ELF-1 (cell line): Measurements from ENCODE around the gene LMAN2L.

ENCODE experiments used
- DNase-seq: peaks from one replicate; pipeline ENCODE4 v3.0.0-alpha.2; 2016; ENCODE audit warnings: low read depth, low spot score

The LMAN2L gene

GRCh38 chr2:96739633-96740428 is at the start of gene LMAN2L:
LMAN2L (minus strand) TSS chr2:96740064; CDS start chr2:96740040, 24 bp downstream.
- DNase-seq = peak; percentile 98

DNA sequence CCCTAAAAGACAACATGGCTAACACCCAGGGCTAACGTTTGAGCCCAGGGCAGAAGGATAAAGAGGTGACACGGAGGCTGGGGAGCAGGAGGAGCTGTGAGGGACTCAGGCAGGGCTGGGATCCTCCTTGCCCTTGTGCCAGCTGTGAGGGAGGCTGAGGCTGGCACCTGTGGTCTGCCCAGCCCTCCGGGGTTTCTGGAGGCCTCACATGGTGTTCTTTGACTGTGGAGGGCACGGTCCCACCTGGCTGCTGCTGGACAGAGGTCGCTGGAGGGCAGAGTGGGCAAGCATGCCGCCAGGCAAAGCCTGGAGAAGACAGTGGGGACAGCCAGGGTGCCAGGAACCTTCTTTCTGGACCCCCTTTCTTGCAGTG is 49.4 kb upstream of the LMAN2L start:
- DNase-seq = no peak

- peak; percentile 55 for DNase-seq
Observed at GRCh38 chr2:96788442-96789244, 48.8 kb upstream of the LMAN2L start.

GRCh38 chr2:96787411-96787810 is 47.5 kb upstream of the LMAN2L start:
- DNase-seq = no peak

- no peak for DNase-seq
Observed at GRCh38 chr2:96783388-96783787, 43.5 kb upstream of the LMAN2L start.

GRCh38 chr2:96775160-96775559 is 35.3 kb upstream of the LMAN2L start:
- no peak for DNase-seq

GRCh38 chr2:96773922-96774321 is 34.1 kb upstream of the LMAN2L start:
- DNase-seq = no peak

GRCh38 chr2:96772903-96773671 is 33.2 kb upstream of the LMAN2L start:
- DNase-seq = no peak

GRCh38 chr2:96771796-96772618 is 32.1 kb upstream of the LMAN2L start:
- DNase-seq = peak; percentile 90

- DNase-seq = no peak
Observed at GRCh38 chr2:96770442-96771202, 30.8 kb upstream of the LMAN2L start.

GRCh38 chr2:96769814-96770213 is 29.9 kb upstream of the LMAN2L start:
- peak; percentile 85 for DNase-seq

DNA sequence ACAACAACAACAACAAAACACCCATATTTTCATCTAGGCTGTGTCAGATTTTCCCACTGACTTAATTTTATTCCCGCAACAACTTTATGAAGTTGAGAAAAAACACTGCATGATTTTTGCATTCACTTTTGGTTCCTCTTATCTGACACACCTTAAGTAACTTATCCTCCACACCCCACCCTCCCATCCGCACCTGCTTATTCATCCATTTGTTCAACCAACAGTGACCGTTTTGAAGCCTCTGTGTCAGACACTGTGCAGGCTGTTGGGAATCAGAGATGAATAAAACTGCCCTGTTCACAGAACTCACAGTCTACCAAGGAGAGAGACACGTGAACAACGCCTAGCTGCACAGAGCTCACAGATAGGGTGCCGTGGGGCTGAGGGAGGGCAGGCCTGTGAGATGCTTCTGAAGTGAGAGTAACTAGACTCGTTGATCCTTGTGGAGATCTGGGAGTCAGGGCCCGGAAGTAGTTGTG is 28.3 kb upstream of the LMAN2L start:
- DNase-seq = no peak

- DNase-seq = no peak
Observed at GRCh38 chr2:96767135-96767871, 27.4 kb upstream of the LMAN2L start.

DNA sequence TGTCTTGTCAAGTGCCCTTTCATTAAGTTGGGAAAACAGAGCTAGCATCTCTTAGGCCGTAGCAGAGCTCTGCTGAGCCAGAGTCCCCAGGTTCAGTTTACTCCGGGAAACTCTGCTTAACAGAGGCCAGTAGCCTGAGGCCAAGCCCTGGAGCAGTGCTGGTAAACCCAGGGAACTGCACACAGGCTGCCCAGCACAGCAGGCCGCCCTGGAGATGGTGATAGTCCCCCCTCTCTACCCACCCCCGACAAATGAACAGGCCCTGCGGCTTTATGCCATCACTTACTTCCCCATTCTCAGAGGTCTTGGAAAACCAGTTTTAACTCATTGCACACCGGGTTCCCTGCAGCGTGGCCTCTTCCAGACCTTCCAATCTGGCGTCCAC is 24.4 kb upstream of the LMAN2L start:
- DNase-seq = peak; percentile 92

DNA sequence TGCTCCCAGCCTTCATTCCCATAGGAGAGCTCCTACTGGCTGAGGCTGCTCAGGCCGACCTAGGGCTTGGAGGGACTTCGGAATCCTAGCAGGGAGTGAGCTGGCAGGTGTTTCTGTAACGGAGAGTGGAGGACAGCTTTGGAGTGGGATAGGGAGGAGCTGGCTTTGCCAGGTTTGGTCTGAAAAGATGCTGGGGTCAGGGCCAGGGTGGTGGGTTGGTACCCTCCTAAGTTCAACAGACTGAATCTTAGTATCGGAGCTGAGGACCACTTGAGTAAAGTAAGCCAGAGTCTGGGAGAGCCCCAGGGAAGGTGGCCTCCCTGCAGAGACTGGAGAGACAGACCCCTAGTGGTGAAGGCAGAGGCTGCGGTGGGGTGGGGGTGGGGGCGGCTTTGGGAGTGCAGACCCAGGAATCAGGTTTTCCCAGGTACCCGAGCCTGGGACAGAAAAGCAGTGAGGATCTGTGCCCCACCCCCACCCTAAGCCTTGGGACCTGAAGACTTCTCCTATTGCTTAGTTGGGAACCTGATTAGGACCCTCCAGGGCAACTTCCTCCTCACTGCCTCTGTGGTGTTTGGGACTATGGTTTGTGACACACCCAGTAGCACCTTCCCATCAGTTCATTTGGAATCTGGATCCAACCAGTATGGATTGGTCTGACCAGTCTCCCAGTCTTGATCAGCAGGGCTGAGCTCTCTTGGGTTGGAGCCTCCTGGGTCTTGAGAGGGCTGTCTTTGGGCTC is 23.8 kb upstream of the LMAN2L start:
- DNase-seq = peak; percentile 92

GRCh38 chr2:96762529-96763311 is 22.9 kb upstream of the LMAN2L start:
- peak; percentile 66 for DNase-seq

- peak; percentile 64 for DNase-seq
Observed at GRCh38 chr2:96760986-96761832, 21.3 kb upstream of the LMAN2L start.
